Mucosa of stomach (tissue), 1 donor: Measurements from ENCODE around the gene EIF4ENIF1.
"Not testable (repeated sequence)": the region's sequence is repeated elsewhere in the genome, so short reads cannot be mapped to it uniquely, and the experiment has no call there.

Experiments
- H3K27me3 ChIP-seq: one replicate; pipeline ENCODE4 v1.7.0; 2013; ENCODE audit warnings: mild to moderate bottlenecking, low read length; ENCODE audit not compliant: control insufficient read depth, insufficient read depth
- H3K36me3 ChIP-seq: one replicate; pipeline ENCODE4 v1.7.0; 2013; ENCODE audit warnings: low read length; ENCODE audit not compliant: control insufficient read depth, insufficient read depth
- H3K4me1 ChIP-seq: one replicate; pipeline ENCODE4 v1.7.0; 2013; ENCODE audit warnings: mild to moderate bottlenecking, low read length; ENCODE audit not compliant: control insufficient read depth, insufficient read depth
- H3K4me3 ChIP-seq: one replicate; pipeline ENCODE4 v1.7.0; 2013; ENCODE audit warnings: low read length
- H3K9ac ChIP-seq: one replicate; pipeline ENCODE4 v1.7.0; 2013; ENCODE audit warnings: mild to moderate bottlenecking, low read length, moderate library complexity
- H3K9me3 ChIP-seq: one replicate; pipeline ENCODE4 v1.7.0; 2013; ENCODE audit warnings: mild to moderate bottlenecking, low read length, moderate library complexity; ENCODE audit not compliant: control insufficient read depth
- donor health status: Pancreatic carcinoma.

Gene EIF4ENIF1, protein sequence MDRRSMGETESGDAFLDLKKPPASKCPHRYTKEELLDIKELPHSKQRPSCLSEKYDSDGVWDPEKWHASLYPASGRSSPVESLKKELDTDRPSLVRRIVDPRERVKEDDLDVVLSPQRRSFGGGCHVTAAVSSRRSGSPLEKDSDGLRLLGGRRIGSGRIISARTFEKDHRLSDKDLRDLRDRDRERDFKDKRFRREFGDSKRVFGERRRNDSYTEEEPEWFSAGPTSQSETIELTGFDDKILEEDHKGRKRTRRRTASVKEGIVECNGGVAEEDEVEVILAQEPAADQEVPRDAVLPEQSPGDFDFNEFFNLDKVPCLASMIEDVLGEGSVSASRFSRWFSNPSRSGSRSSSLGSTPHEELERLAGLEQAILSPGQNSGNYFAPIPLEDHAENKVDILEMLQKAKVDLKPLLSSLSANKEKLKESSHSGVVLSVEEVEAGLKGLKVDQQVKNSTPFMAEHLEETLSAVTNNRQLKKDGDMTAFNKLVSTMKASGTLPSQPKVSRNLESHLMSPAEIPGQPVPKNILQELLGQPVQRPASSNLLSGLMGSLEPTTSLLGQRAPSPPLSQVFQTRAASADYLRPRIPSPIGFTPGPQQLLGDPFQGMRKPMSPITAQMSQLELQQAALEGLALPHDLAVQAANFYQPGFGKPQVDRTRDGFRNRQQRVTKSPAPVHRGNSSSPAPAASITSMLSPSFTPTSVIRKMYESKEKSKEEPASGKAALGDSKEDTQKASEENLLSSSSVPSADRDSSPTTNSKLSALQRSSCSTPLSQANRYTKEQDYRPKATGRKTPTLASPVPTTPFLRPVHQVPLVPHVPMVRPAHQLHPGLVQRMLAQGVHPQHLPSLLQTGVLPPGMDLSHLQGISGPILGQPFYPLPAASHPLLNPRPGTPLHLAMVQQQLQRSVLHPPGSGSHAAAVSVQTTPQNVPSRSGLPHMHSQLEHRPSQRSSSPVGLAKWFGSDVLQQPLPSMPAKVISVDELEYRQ

DNA sequence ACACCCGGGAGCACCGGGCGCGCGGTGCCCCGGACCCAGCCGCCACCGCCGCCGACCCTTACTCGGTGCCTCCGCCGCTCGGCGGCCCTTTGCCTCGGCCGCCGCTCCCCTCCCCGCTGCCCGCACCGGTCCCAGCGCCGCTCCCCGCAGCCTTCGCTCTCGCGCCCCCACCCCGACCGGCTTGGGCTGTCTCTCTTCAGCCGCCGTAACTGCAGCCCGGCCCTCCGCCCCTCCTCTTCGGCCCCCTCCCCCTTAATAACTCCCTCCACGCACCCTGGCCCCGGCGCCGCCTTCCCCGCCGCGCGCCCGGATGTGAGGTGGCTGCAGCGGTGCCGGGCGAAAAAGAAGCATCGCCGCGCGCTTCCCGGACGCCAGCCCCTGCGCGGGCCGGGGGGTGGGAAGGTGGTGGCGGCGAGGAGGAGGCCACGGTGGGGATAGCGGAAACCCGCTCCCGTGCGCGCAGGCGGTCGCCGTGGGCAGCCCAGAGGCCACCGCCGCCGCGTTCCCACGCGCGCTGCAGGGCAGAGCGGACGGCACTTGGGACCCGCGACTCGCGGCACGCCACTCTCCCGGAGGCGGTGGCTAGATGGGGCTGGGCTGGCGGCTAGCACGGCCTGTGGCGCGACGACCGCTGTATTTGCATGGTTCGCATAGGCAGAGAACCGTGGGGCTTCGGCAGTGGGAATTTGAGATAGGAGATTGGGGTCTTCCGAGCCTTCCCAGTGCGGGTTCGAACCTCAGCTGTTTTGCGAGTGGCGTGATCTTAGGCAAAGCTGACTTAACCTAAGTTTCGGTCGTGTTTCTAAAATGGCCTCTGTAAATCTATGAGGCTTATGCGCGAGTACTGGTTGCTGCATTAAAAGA is at the start of gene EIF4ENIF1:
Gene EIF4ENIF1 (minus strand): TSS at position 211 of the 864 bp plus-strand sequence. CDS start 1,124 bp downstream, outside the sequence.
- no peaks in the 10 kb centered on the region for H3K36me3 ChIP-seq
- no peaks in the 10 kb centered on the region for H3K9me3 ChIP-seq
- peak within 1 kb of the TSS; percentile 61 for H3K4me3 ChIP-seq
- H3K9ac ChIP-seq: peak within 1 kb of the TSS; percentile 72
- peaks cover 9% of the 10 kb centered on the region for H3K4me1 ChIP-seq
- H3K27me3 ChIP-seq: no peaks in the 10 kb centered on the region

DNA sequence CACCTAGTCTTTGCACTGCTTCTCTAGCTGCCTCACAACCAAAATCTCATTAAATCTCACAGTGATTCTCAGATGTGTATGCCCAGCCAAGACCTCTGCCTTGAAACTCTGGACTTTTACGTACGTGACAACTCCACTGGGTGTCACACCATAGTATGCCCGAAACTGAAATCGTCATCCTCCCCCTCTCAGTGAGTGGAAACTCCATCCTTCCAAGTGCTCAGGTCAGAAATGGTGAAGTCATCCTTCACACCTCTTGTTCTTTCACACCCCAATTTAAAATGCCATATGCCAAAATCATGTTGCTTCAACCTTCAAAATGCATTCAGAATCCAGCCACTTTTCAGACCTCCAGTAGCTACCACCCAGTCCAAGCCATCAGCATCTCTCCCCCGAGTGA is 49.2 kb upstream of the EIF4ENIF1 start:
- H3K4me1 ChIP-seq: peaks cover 7% of the 10 kb centered on the region
- H3K4me3 ChIP-seq: no peak overlapping the region
- no peak overlapping the region for H3K9ac ChIP-seq
- no peaks in the 10 kb centered on the region for H3K27me3 ChIP-seq
- H3K9me3 ChIP-seq: no peaks in the 10 kb centered on the region
- no peaks in the 10 kb centered on the region for H3K36me3 ChIP-seq

DNA sequence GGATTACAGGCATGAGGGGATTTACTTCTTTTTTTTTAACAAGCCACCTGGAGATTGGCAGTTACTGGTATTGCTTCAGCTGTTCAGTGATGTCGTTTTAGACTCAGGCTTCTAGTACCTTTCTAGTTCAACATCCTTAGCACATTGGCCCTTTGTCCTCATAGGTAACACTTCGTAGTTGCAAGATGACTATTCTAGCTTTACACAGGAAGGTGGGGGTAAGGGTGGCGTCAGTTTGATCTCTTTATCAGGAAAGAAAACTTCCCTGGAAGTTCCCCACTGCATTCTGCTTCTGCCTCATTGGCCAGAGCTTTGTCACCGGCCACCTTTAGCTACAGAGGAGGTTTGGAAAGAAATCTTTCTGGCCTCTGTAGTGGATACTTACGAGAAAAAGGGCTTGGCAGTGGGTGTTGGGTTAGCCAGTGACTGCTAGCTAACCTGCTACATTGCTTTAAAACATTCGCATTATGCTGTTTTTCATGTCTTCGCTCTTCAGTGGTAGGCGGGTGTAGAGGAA is 47.4 kb upstream of the EIF4ENIF1 start:
- H3K9ac ChIP-seq: peak overlapping the region; percentile 32
- no peaks in the 10 kb centered on the region for H3K27me3 ChIP-seq
- H3K36me3 ChIP-seq: no peaks in the 10 kb centered on the region
- H3K4me1 ChIP-seq: peaks cover 7% of the 10 kb centered on the region
- H3K4me3 ChIP-seq: no peak overlapping the region
- no peaks in the 10 kb centered on the region for H3K9me3 ChIP-seq

DNA sequence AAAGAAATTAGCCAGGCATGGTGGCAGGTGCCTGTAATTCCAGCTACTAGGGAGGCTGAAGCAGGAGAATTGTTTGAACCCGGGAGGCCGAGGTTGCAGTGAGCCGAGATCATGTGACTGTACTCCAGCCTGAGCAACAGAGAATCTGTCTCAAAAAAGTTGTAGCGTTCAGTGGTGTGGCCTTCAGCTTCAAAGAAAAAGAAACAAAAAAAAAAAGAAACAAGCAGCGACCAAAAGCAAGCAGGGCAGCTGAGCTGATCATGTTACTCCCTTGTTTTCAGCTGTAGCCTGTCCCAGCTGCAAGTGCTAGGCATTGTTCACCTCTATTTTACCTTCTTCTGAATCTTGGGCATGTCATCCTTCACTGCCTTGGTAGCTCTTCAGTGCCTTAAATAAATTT is 43.7 kb upstream of the EIF4ENIF1 start:
- Histone ChIP-seq H3K4me3 (no peak overlapping the region), H3K4me1 (peaks cover 16% of the 10 kb centered on the region), H3K36me3 (no peaks in the 10 kb centered on the region), H3K9me3 (no peaks in the 10 kb centered on the region), H3K9ac (no peak overlapping the region), H3K27me3 (no peaks in the 10 kb centered on the region)

DNA sequence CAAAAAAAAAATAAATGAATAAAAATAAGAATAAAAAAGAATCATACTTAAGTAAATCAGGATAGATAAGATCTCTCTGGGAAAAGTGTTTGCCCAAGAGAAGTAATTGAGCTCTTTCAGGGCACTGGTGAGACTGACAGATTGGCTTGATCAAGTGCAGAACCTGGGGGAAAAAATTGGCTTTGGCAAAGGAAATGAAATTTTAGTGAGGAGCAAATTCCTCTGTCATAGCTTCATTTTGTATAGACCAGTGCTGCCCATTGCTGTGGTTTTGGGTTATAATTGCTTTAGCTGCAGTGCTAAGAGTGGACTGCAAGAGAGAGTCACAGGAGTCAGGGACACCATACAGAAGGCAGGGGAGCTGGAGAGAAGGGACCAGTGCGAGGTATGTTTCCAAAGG is 42.4 kb upstream of the EIF4ENIF1 start:
- H3K36me3 ChIP-seq: no peaks in the 10 kb centered on the region
- H3K9me3 ChIP-seq: no peaks in the 10 kb centered on the region
- no peak overlapping the region for H3K4me3 ChIP-seq
- peaks cover 12% of the 10 kb centered on the region for H3K4me1 ChIP-seq
- no peaks in the 10 kb centered on the region for H3K27me3 ChIP-seq
- H3K9ac ChIP-seq: no peak overlapping the region

DNA sequence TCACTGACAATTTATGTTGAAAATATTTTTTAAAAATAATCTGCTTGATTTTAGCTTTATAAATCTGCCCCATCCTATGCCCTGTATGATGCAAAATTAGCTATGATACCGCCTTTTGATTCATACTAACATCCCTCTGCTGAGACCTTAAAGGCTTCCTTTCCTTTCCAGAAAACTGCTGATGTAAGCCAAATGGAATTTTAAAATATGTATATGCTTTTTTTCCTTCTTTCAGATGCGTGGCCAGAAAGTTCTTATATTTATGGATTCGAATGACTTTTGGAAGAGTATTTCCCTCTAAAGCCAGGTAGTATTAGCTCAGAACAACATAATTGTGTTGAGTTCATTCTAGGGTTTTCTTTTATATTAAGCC is 41.2 kb upstream of the EIF4ENIF1 start:
- H3K36me3 ChIP-seq: no peaks in the 10 kb centered on the region
- no peak overlapping the region for H3K4me3 ChIP-seq
- H3K9ac ChIP-seq: peak overlapping the region; percentile 1
- no peaks in the 10 kb centered on the region for H3K9me3 ChIP-seq
- H3K27me3 ChIP-seq: no peaks in the 10 kb centered on the region
- peaks cover 9% of the 10 kb centered on the region for H3K4me1 ChIP-seq

DNA sequence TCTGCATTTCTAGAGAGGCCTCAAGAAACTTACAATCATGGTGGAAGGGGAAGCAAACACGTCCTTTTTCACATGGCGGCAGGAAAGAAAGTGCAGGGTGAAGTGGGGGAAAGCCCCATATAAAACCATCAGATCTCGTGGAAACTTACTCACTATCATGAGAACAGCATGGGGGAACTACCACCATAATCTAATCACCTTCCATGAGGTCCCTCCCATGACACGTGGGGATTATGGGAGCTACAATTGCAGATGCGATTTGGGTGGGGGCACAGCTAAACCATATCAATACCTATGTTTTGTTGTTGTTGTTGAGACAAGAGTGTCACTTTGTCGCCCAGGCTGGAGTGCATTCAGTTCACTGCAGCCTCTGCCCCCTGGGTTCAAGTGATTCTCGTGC is 36.6 kb upstream of the EIF4ENIF1 start:
- no peaks in the 10 kb centered on the region for H3K36me3 ChIP-seq
- no peak overlapping the region for H3K4me3 ChIP-seq
- no peaks in the 10 kb centered on the region for H3K9me3 ChIP-seq
- no peaks in the 10 kb centered on the region for H3K27me3 ChIP-seq
- peaks cover 8% of the 10 kb centered on the region for H3K4me1 ChIP-seq
- no peak overlapping the region for H3K9ac ChIP-seq

DNA sequence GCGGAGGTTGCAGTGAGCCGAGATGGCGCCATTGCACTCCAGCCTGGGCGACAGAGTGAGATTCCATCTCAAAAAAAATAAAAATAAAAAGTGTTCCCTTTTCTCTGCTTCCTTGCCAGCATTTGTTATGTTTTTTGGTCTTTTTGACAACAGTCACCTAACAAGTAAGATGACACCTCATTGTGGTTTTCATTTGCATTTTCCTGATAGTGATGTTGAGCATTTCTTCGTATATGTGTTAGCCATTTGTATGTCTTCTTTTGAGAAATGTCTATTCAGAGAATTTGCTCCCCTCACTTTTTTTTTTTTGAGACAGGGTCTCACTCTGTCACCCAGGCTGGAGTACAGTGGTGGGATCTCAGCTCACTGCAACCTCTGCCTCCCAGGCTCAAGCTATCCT is 34.5 kb upstream of the EIF4ENIF1 start:
- not testable (repeated sequence) for H3K4me3 ChIP-seq, H3K4me1 ChIP-seq, H3K27me3 ChIP-seq, H3K9ac ChIP-seq, H3K9me3 ChIP-seq, H3K36me3 ChIP-seq

DNA sequence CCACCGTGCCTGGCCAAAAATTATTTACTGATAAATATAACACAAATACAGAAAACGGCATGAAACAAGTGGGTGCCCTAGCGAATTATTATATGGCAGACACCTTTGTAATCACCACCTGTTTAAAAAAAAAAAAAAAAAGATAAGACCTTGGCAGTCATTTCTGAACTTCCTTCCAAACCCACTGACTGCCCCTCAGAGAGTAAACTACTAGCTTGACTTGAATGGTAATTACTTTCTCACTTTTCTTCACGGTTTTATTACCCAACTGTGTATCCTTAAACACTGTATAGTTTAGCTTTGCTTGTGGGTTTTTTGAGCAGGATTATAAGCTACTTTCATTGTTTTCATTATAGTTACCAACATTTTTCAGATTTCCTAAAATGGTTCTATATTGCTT is 30.4 kb upstream of the EIF4ENIF1 start:
- H3K9me3 ChIP-seq: no peaks in the 10 kb centered on the region
- H3K4me1 ChIP-seq: no peaks in the 10 kb centered on the region
- H3K9ac ChIP-seq: no peak overlapping the region
- H3K4me3 ChIP-seq: no peak overlapping the region
- H3K36me3 ChIP-seq: no peaks in the 10 kb centered on the region
- no peaks in the 10 kb centered on the region for H3K27me3 ChIP-seq

DNA sequence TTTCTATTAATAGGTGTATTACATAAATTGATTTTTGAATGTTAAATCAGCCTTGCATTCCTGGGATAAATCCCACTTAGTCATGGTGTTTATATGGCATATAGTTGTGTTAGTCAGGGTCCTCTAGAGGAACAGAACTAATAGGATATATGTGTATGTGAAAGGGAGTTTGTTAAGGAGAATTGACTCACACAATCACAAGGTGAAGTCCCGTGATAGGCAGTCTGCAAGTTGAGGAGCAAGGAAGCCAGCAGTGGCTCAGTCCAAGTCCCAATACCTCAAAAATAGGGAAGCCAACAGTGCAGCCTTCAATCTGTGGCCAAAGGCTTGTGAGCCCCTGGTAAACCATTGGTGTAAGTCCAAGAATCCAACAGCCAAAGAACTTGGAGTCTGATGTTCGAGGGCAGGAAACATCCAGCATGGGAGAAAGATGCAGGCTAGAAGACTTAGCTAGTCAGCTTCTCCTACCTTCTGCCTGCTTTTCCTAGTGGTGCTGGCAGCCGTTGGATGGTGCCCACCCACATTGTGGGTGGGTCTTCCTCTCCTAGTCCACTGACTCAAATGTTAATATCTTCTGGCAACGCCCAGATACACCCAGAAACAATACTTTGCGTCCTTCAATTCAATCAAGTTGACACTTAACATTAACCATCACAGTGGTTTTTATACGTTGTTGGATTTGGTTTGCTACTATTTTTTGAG is 19.6 kb upstream of the EIF4ENIF1 start:
- Histone ChIP-seq H3K27me3 (no peaks in the 10 kb centered on the region), H3K9ac (no peak overlapping the region), H3K36me3 (no peaks in the 10 kb centered on the region)

DNA sequence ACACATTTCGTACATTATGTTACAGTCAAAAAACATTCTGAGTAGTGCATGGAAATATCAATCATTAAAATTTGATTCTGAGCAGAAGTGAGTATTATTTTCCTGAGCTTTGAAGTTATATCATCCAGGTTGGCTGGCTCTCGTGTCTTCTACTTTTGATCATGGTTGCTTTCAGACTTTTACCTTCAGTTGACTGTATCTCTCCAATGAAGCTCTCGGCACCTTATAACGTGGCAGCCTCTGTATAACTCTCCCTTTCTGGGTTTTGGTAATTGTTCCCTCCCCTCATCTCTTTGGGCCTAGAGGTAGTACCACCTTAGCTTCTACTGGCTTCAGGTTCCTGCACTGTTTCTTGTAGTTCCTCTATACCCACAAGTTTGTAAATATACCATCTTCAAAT is 18.9 kb upstream of the EIF4ENIF1 start:
- Histone ChIP-seq H3K36me3 (no peaks in the 10 kb centered on the region), H3K9me3 (no peaks in the 10 kb centered on the region), H3K4me3 (no peak overlapping the region), H3K9ac (no peak overlapping the region), H3K4me1 (no peaks in the 10 kb centered on the region), H3K27me3 (no peaks in the 10 kb centered on the region)

More for the DNA sequence above, 19.6 kb upstream of the EIF4ENIF1 start:
- no peak overlapping the region for H3K4me3 ChIP-seq
- H3K4me1 ChIP-seq: no peaks in the 10 kb centered on the region
- H3K9me3 ChIP-seq: no peaks in the 10 kb centered on the region
